Type B pancreatic cell (in vitro differentiated cells): ENCODE data around the gene PCYT1A. TPM values are rescaled to one million over a fixed set of nuclear protein-coding genes. Genes with fewer than 3 reads are reported as not detected.
A peak's percentile ranks its signal among the peaks of the same experiment; 100 is the strongest.

Experiments
- DNase-seq: peaks from one replicate; pipeline ENCODE4 v3.0.0; 2021; ENCODE audit warnings: mixed read lengths; ENCODE audit not compliant: unreplicated experiment; ENCODE audit errors: extremely low spot score
- H3K27ac Mint-ChIP-seq: 2 replicates; pipeline ENCODE4 v1.8.0; 2021; ENCODE audit warnings: mild to moderate bottlenecking, mixed read lengths
- H3K27me3 Mint-ChIP-seq: 2 replicates; pipeline ENCODE4 v1.8.0; 2021; ENCODE audit warnings: mixed read lengths
- H3K36me3 Mint-ChIP-seq: 2 replicates; pipeline ENCODE4 v1.8.0; 2021; ENCODE audit warnings: mixed read lengths
- H3K4me1 Mint-ChIP-seq: one replicate; pipeline ENCODE4 v1.8.0; 2021; ENCODE audit warnings: mixed read lengths; ENCODE audit not compliant: unreplicated experiment
- H3K4me3 Mint-ChIP-seq: 2 replicates; pipeline ENCODE4 v1.8.0; 2021; ENCODE audit warnings: mild to moderate bottlenecking, mixed read lengths
- H3K9me3 Mint-ChIP-seq: 2 replicates; pipeline ENCODE4 v1.8.0; 2021; ENCODE audit warnings: mixed read lengths
- CTCF ChIP-seq: fragments of 200-600 bp; sonication (generic); conservative IDR thresholded peaks from 2 replicates; pipeline ENCODE4 v1.5.0; 2021; ENCODE audit warnings: antibody characterized with exemption, mild to moderate bottlenecking
- total RNA-seq: library from RNA; stranded (reverse); gene quantifications from 2 replicates; pipeline ENCODE4 v1.2.1, GENCODE V29; 2021; ENCODE audit warnings: low replicate concordance

The PCYT1A gene
- total RNA-seq, 1 donor from 2014 or later, result 39.0 TPM

DNA sequence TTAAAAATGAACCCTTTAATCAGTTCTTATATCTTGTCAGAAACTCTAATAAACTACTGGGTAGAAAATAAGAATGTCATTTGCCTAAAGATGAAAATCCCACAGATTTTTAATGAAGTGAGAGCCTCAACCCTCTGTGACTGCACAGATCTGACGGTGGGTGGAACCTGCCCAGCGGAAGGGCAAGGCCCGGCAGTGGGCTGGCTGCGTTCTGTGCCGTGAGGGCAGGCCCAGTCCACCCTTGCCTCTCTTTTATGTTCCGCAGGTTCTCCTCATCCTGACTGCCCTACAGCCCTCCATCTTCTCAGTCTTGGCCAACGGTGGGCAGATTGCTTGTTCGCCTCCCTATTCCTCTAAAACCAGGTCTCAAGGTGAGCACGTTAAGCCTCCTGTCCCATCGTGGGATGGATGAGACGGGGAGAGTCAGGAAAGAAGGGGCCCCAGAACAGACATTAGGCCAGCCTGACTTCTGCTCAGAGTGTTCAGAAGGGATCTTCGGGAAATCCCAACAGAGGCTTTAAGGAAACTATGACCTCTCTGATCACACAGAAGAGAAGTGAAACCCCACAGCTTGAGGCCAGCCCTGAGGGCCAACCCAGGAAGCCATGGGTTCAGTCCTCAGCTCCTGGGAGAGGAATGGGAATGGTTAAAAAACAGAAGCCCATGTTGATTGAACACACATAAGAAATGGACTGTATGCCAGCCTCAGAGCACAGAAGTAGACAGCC is 55.2 kb downstream of the PCYT1A start:
- no peak overlapping the region for H3K4me3 Mint-ChIP-seq
- no peak for DNase-seq
- H3K27ac Mint-ChIP-seq, result no peak overlapping the region
- no peaks in the 10 kb centered on the region for H3K4me1 Mint-ChIP-seq
- H3K27me3 Mint-ChIP-seq, result no peaks in the 10 kb centered on the region
- H3K9me3 Mint-ChIP-seq, result no peaks in the 10 kb centered on the region
- no peak for TF ChIP-seq CTCF
- peaks cover 9% of the 10 kb centered on the region for H3K36me3 Mint-ChIP-seq

DNA sequence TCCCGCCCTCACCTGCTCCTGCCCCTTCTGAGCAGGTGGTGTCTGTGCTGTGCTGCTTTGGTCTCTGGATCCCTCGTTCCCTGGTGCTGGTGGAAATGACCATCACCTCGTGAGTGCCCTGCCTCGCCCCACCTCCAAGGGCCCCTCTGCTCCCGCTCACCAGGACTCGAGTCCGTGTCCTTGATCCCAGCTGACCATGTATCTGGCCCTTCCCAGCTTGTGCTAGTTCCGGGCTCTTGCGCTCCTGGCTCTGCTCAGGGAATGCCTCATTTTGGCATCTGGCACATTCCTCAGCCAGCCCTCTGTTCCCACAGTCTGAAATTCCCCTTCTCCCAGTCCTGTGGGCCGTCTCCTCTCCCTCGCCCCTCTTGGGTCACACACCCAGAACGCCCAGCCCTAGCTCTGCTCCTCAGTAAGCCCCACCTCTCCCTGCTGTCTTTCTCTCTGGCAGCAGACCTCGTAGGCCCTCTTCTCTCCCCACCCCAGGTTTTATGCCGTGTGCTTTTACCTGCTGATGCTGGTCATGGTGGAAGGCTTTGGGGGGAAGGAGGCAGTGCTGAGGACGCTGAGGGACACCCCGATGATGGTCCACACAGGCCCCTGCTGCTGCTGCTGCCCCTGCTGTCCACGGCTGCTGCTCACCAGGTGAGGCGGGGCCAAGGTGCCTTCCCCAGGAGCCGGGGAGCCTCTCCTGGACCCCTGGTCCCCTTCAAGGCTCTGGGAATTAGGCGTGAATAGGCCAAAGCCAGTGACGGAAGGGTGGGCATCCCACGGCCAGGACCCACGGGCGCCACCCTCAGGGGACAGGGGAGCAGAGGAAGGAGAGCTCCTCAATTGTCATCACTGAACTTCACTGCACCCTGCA is 59.7 kb downstream of the PCYT1A start:
- no peak overlapping the region for H3K27ac Mint-ChIP-seq
- no peak for TF ChIP-seq CTCF
- H3K36me3 Mint-ChIP-seq, result no peaks in the 10 kb centered on the region
- no peak overlapping the region for H3K4me3 Mint-ChIP-seq
- H3K9me3 Mint-ChIP-seq, result no peaks in the 10 kb centered on the region
- no peaks in the 10 kb centered on the region for H3K27me3 Mint-ChIP-seq
- DNase-seq, result no peak
- no peaks in the 10 kb centered on the region for H3K4me1 Mint-ChIP-seq

- H3K27ac Mint-ChIP-seq, result peak overlapping the region; percentile 26
- no peak overlapping the region for H3K4me3 Mint-ChIP-seq
- DNase-seq, result no peak
- no peak for TF ChIP-seq CTCF
- no peaks in the 10 kb centered on the region for H3K4me1 Mint-ChIP-seq
- no peaks in the 10 kb centered on the region for H3K27me3 Mint-ChIP-seq
- no peaks in the 10 kb centered on the region for H3K36me3 Mint-ChIP-seq
- no peaks in the 10 kb centered on the region for H3K9me3 Mint-ChIP-seq
Observed at GRCh38 chr3:196227121-196227561, 60.4 kb downstream of the PCYT1A start.

DNA sequence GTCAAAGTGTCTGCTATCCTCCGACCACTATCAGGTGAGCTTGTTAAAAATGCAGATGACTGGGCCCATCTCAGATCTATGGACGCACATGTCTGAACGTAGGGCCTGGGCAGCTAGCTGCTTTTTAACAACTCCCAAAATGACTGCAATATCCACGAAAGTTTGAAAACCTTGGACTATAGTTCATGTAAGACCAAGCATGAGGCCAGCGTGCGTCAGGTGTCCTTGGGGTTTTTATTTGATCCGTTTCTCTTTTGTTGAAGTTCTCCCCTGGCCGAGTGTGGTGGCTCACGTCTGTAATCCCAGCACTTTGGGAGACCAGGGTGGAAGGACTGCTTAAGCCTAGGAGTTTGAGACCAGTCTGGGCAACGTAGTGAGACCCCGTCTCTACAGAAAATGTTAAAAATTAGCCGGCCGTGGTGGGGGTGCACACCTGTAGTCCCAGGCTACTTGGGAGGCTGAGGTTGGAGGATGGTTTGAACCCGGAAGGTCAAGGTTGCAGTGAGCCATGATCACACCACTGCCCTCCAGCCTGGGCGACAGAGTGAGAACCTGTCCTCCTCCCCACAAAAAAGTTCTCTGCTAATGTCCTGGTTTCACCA is 61.7 kb downstream of the PCYT1A start:
- Mint-ChIP-seq H3K9me3 (no peaks in the 10 kb centered on the region), H3K4me3 (no peak overlapping the region), H3K27me3 (no peaks in the 10 kb centered on the region), H3K4me1 (no peaks in the 10 kb centered on the region), H3K27ac (no peak overlapping the region), H3K36me3 (no peaks in the 10 kb centered on the region)
- DNase-seq, result no peak
- TF ChIP-seq CTCF, result no peak

- H3K36me3 Mint-ChIP-seq, result no peaks in the 10 kb centered on the region
- no peaks in the 10 kb centered on the region for H3K27me3 Mint-ChIP-seq
- no peak overlapping the region for H3K4me3 Mint-ChIP-seq
- no peaks in the 10 kb centered on the region for H3K4me1 Mint-ChIP-seq
- DNase-seq, result no peak
- no peaks in the 10 kb centered on the region for H3K9me3 Mint-ChIP-seq
- TF ChIP-seq CTCF, result no peak
- H3K27ac Mint-ChIP-seq, result no peak overlapping the region
Observed at GRCh38 chr3:196225086-196225485, 62.4 kb downstream of the PCYT1A start.
